A673 (cell line): ENCODE measurements around the gene ABHD16A.

Source experiments
- CTCF ChIP-seq: fragments of 300-800, 200-600 bp; sonication (generic); conservative IDR thresholded peaks from 2 replicates; pipeline ENCODE4 v1.5.1; 2017; ENCODE audit warnings: low read depth, mild to moderate bottlenecking, antibody characterized with exemption, low read length, moderate library complexity, mixed read lengths
- EZH2 ChIP-seq: fragments of 200-600 bp; sonication (generic); IDR thresholded peaks from 2 replicates; pipeline ENCODE4 v1.6.1; 2017; ENCODE audit warnings: borderline replicate concordance, low read depth, mild to moderate bottlenecking, mixed read lengths, antibody characterized with exemption, low read length; ENCODE audit not compliant: poor library complexity, severe bottlenecking

GRCh38 chr6:31643818-31644454 lies 59.2 kb downstream of the ABHD16A start:
- TF ChIP-seq CTCF (no peak), EZH2 (no peak)
